HG02678 (cell line): ENCODE results near the gene FSD2.
"Not testable (repeated sequence)": the region's sequence is repeated elsewhere in the genome, so short reads cannot be mapped to it uniquely, and the experiment has no call there.

Experiments used
- ATAC-seq: cut with Tn5 transposase; IDR thresholded peaks from one replicate; pipeline ENCODE4 v1.9.1; 2021; ENCODE audit warnings: mild to moderate bottlenecking, moderate library complexity; ENCODE audit not compliant: unreplicated experiment

Gene FSD2

DNA sequence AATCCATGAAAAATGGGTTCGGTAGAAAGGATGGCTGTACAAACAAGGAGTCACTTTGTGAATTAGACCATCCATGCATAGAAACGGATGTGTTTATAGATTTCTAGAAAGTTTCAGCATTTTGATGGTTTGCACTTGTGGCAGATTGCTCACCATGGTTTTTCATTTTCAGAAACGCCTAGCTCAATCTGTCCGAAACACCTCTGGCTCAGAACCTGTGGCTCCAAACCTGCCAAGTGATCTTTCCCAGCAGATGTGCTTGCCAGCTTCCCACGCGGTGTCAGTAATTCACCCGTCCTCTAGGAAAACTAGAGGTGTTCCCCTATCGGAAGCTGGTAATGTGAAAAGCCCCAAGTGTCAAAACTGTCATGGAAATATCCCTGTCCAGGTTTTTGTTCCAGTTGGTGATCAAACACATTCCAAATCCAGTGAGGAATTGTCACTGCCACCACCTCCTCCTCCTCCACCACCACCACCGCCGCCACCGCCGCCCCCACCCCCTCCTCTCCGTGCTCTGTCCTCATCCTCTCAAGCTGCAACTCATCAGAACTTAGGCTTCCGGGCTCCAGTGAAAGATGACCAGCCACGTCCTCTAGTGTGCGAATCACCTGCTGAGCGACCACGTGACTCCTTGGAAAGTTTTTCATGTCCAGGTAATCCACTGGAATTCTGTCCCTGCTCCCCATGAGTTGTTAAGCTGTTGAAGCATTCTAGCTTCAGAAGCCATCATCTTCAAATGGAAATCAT is 24.7 kb upstream of the FSD2 start:
- no peak for ATAC-seq

- ATAC-seq, result no peak
Observed at GRCh38 chr15:82829234-82829633, 23.4 kb upstream of the FSD2 start.

DNA sequence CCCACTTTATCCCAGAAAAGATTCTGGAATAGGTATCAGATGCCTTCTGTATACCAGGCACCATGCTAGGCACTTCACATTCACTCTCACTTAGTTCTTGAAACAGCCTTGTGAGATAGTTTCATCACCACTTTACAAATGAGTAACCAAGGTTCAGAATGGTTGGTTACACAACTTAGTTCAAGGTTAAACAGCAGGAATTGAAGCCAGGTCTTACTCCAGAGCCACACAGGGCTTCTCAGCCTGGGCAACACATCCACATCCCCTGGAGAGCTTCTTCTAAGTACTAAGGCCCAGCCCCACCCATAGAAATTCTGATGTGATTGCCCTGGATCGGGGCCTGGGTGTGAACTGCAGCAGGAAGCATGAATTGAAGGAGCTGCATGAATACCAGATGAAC is 22.2 kb upstream of the FSD2 start:
- ATAC-seq, result no peak

- ATAC-seq, result no peak
Observed at GRCh38 chr15:82823049-82823448, 17.2 kb upstream of the FSD2 start.

DNA sequence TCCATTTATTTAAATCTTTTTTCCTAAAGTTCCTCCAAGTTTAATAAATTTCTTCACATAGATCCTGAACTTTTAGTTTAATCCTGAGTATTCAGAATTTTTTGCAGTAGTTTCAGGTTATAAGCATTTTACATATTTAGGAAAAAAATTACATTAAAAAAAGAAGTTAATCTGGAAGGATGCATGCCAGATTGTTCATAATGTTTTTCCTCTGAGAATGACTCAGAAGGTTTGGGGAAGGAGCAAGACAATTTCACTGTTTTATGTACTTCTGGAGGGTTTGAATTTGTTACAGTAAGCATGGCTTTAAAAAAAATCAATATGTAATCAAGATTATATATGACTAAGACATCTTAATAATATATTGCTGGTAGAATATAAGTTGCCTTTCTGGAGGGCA is 16.0 kb upstream of the FSD2 start:
- ATAC-seq, result not testable (repeated sequence)

- ATAC-seq, result not testable (repeated sequence)
Observed at GRCh38 chr15:82821396-82821795, 15.5 kb upstream of the FSD2 start.

DNA sequence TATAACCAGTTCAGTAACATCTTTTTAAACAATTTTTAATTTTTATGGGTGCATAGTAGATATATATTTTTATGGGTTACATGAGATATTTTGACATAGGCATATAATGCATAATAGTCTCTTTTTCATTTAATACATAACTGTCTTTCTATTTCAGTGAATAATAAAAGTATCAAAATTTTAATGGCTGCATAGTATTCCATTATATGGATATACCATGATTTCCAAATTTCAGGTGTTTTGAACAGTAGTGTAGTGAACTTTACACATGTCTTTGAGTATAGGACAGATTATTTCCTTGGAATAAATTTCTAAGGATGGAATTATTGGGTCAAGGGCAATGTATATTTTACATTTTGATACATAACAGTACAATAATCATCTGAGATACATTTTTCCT is 14.3 kb upstream of the FSD2 start:
- no peak for ATAC-seq

DNA sequence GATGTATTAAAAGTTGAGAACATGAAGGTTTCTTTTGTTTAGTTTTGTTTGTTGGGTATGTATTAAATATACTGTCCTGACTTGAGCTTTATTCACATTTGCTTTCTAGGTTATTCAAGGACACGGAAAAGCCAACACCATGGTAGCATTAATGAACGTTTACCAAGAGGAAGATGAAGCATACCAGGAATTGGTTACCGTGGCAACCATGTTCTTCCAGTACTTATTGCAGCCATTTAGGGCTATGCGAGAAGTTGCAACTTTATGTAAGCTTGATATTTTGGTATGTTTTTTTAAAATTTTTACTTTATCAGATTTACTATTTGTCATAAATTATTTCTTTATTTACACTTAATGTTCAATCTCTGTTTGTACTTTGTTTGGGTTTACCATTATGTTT is 7.1 kb upstream of the FSD2 start:
- no peak for ATAC-seq

DNA sequence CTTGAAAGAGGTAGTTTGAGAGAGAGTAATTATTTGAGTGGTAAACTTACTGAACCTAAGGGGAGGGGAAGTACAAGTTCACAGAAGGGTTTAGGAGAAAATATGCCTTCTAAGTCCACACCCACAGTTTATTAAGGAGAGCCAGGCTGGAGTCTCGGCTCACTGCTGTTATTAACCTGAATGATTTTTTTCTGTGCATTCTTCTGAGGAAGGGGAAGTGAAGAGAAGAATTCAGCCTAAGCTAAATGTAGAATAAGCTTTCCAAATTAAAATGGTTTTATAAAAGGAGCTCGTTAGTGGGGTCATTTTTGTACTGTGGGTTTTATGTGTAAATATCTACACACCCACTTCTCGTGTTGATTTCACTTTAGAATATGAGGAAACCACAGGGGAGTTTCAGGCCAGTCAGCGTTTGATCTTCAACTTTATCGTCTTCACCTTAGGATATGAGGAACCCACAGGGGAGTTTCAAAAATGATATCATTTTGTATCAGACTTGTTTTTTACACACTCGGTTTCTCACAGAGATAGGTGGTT is 5.1 kb upstream of the FSD2 start:
- ATAC-seq, result no peak

DNA sequence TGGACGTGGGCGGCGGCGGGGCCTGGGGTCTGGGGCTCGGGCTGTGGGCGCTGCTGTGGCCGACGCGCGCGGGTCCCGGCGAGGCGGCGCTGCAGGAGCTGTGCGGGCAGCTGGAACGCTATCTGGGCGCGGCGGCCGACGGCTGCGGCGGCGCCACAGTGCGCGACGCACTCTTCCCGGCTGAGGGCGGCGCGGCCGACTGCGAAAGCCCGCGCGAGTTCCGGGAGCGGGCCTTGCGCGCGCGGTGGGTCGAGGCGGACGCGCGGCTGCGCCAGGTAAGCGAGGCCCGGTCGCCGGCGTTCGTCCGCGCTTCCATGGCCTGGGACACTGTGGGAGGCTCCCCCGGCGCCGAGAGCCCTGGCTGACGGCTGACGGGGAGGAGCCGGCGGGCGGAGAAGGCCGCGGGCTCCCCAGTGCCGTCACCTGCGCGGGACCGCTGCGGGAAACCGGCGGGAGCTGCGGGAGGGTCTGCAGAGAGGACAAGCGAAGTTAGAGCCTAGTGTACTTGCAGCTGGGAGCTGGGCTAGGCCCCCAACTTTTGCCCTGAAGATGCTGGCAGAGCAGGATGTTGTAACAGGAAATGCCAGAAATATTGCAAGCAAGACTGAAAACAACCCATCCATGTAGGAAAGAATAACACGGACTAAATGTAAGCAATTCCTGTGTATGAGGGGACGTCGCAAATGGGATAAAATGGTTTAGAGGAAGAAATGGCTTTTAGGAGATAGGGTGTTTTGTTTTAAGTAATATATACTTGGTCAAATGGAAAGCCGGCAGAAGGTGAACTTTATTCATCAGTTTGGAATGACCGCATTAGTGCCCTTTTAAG is 4.4 kb upstream of the FSD2 start:
- ATAC-seq, result peak; percentile 24

DNA sequence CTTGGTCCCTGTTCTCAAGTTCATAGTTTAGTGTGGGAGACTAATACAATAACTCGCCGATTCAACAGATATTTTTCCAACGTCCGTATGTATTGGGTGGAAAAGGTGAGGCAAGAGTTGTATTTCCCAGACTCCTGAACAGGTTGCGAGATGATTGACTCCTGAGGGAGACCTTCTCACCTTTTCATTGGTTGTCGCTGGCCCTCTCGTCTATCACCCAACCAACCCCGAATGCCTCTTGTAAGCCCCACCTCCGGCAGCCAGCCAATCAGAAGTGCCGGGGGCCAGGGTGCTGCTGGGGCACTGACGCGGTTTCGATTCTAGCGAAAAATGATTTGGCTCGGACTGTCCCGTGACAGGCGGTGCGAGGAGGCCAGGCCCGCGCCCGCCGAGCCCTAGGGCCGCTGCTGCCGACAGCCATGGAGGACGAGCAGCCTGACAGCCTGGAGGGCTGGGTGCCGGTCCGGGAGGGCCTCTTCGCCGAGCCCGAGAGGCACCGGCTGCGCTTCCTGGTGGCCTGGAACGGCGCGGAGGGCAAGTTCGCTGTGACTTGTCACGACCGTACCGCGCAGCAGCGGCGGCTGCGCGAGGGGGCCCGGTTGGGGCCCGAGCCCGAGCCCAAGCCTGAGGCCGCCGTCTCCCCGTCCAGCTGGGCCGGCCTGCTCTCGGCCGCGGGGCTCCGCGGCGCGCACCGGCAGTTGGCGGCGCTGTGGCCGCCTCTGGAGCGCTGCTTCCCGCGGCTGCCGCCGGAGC is 3.6 kb upstream of the FSD2 start, which contains the start of gene WHAMM:
Gene WHAMM (plus strand): TSS at position 321 of the 753 bp plus-strand sequence. CDS start 99 bp downstream, at position 420.
- ATAC-seq, result peak; percentile 84

DNA sequence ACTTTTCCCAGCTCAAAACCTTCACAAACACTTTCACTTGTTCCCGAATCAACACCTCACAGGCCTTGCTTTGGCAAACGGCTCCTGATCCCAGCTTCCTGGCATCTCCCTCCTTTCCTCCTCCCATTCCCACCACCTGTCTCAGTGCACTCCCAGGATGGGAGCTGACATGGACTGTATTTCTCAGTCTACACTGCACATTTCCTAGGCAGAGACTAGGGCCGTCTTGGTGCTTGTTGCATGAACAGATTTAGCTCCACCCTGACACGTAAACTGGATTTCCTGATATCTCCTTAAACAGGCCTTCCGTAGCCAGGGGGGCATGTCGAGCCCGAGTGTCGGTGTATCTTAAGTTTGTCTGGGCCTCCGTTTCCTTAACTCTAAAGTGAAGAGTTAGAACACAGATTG is 2.8 kb upstream of the FSD2 start:
- no peak for ATAC-seq

- ATAC-seq, result no peak
Observed at GRCh38 chr15:82807920-82808633, 2.2 kb upstream of the FSD2 start.

DNA sequence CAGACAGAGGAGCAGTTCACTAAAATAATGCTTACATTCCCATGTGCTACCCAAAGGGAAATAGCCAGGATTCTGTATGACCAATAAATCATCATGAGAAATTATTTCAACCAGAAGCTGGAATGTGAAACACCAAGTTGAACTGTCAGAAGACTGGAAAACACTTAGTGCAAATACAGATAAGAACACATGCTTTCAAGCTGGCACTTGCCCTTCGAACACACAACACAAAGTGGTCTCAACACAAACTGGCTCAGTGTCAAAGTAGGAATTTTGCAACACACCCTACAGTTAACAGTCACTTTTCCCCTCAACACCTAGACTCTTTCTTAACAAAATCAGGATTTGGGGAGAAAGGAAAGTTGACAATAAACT is 1.3 kb downstream of the FSD2 start:
- ATAC-seq, result no peak

GRCh38 chr15:82803793-82804574 is 1.9 kb downstream of the FSD2 start:
- no peak for ATAC-seq

- ATAC-seq, result no peak
Observed at GRCh38 chr15:82802497-82802896, 3.4 kb downstream of the FSD2 start.

DNA sequence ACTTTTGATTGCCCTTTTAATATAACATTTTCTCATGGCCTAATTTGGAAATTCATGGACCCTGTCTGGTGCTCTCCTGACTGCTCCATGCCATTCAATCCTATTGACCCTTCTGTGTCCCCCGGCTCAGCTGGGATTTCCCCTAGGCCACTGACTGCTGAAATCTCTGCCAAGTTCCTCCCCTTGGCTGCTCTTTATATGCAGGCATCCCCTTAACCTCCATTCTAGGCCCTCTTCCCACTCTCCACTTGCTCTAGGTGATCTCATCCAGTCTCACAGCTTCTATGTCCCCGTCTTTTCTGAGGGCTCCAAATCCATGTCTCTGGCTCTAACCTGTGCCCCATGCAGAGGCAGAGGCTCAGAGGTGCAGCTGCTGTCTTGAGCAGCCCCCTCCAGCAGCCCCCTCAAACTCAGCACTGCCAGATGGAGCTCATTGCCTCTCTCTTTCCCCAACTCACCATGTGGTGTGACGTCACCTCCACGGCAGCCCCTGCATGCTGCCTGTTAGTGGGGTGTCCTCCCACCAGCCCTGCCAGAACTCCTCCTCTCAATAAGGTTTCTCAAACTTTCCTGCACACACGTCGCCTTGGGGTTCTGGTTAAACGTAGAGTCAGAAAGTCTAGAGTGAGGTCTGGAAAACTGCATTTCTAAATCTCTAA is 6.6 kb downstream of the FSD2 start:
- no peak for ATAC-seq

- ATAC-seq, result no peak
Observed at GRCh38 chr15:82798531-82799166, 7.2 kb downstream of the FSD2 start.

- no peak for ATAC-seq
Observed at GRCh38 chr15:82798104-82798503, 7.8 kb downstream of the FSD2 start.
